HG02870 (cell line): ENCODE results near the gene PADI4.

Experiments used
- ATAC-seq: cut with Tn5 transposase; IDR thresholded peaks from one replicate; pipeline ENCODE4 v1.9.1; 2021; ENCODE audit warnings: mild to moderate bottlenecking, moderate library complexity; ENCODE audit not compliant: unreplicated experiment

Gene PADI4

GRCh38 chr1:17347769-17348592, 40.0 kb downstream of the PADI4 start:
- ATAC-seq: no peak

GRCh38 chr1:17348593-17349234, 40.7 kb downstream of the PADI4 start:
- ATAC-seq: no peak

DNA sequence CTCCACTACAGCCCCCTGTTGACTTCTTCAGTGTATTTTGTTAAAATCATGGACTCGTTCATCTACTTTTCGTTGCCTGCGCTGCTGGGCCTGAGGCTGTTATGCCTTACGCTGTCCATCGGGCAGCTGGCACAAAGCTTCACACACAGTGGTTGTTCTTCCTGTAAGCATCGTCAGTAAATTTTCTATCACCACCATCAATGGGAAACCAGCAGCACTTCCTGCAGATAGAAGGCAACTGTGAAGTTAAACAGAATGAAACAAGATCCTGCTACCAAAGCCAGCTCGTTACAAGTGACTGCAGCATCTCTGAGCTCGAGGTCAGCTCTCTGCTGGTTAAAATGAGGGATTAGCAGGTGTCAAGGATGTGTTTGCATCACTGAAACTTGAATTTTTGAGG, 42.1 kb downstream of the PADI4 start:
- no peak for ATAC-seq

- no peak for ATAC-seq
Observed at GRCh38 chr1:17350928-17351446, 43.0 kb downstream of the PADI4 start.

DNA sequence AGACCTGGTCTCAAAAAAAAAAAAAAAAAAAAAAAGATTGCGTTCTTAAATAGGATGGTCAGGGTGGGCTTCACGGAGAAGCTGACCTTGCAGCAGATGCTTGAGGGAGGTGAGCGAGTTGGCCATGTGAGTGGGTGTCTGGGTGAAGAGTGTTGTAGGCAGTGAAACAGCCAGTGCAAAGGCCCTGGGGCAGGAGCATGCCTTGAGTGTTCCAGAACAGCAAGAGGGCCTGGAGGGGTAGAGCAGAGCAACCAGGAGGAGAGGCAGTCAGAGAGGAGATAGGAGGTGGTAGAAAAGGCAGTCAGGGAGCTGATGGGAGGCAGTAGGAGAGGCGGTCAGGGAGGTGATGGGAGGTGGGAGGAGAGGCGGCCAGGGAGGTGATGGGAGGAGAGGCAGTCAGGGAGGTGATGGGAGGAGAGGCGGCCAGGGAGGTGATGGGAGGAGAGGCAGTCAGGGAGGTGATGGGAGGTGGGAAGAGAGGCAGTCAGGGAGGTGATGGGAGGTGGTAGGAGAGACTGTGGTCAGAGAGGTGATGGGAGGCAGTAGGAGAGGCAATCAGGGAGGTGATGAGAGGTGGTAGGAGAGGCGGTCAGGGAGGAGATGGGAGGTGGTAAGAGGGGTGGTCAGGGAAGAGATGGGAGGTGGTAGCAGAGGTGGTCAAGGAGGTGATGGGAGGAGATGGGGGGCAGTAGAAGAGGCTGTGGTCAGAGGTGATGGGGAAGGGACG, 43.8 kb downstream of the PADI4 start:
- ATAC-seq: no peak

- no peak for ATAC-seq
Observed at GRCh38 chr1:17352419-17352909, 44.5 kb downstream of the PADI4 start.

- no peak for ATAC-seq
Observed at GRCh38 chr1:17355898-17356297, 47.9 kb downstream of the PADI4 start.

DNA sequence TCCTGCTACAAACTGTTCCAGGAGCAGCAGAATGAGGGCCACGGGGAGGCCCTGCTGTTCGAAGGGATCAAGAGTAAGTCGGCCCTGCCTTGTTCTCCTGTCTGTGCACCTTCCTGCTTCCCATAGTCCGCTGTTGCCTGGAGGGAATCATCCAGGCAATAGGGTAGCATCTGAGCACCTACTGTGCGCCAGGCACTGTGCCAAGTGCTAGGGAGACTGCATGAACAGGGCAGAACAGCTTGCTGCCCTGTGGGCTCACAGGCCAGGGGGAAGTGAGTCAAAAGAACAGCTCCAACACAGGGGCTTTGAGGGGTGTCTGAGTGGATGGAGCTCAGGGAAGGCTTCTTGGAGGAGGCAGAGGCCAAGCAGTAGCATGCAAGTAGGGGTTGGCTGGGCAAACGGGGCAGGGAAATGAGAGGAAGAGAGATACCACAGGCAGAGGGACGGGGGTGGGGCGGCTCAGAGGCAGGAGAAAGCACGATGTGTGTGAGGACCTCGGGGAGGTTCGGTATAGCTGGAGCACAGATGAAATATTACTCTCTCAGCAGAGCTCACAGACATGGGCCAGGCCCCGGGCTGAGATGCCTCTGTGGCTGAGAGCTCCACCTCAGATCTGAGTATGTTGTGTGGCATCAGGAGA, 48.5 kb downstream of the PADI4 start:
- no peak for ATAC-seq

- ATAC-seq: no peak
Observed at GRCh38 chr1:17358557-17358956, 50.6 kb downstream of the PADI4 start.

DNA sequence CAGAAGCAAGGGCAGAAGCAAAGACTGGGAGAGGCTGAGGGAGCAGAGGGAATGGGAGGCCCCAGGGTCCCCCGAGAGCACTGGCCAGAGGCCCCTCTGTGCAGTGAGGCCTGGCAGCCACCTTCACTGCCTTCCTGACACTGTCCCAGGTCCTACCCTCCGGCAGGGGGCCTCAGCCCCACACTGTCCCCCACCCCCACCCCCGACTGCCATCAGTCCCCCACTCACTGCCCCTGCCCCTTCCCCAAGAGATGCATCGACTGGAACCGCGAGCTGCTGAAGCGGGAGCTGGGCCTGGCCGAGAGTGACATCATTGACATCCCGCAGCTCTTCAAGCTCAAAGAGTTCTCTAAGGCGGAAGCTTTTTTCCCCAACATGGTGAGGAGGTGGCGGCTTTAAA, 51.0 kb downstream of the PADI4 start:
- ATAC-seq: no peak

DNA sequence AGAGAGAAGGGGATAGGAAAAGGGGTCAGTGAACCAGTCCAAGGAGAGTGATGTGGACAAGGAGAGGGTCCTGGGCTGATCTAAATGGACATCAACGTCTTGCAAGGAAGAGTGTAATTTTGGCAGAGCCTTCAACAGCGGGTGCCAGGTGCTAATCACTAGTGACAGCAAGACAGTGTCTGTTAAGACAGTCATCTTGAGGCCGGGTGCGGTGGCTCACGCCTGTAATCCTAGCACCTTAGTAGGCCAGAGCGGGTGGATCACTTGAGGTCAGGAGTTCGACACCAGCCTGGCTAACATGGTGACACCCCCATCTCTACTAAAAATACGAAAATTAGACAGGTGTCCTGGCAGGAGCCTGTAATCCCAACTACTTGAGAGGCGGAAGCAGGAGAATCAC, 51.8 kb downstream of the PADI4 start:
- ATAC-seq: no peak

DNA sequence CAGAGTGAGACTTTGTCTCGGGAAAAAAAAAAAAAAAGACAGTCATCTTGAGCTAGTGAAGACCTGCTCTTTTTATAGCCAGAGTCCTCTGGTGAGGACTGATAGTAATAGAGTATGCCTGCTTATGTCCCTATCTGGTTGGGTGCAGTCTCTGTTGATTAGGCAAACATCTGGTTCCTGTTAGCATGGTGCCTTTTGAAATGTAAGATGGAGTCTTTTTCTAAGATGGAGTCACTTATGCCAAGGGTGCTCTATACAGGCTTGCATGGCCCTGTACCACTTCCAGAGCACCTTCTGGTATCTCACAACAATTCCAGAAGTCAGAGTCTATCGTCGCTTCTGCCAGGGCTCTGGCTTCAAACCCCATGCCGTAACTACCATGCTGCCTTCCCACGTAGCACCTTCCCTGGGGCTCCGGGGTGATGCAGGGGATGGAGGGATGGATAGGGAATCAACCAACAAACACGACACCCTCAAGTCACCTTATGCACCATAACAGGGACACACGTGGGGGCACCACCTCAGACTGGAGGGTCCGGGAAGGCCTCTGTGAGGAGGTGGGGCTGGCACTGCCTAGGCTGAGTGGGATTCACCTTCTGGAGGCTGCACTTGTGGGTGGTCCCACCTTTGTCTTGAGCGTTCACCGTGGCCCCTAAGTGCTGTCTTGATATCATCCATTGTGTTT, 52.4 kb downstream of the PADI4 start:
- ATAC-seq: no peak

GRCh38 chr1:17361687-17362086, 53.7 kb downstream of the PADI4 start:
- ATAC-seq: no peak

DNA sequence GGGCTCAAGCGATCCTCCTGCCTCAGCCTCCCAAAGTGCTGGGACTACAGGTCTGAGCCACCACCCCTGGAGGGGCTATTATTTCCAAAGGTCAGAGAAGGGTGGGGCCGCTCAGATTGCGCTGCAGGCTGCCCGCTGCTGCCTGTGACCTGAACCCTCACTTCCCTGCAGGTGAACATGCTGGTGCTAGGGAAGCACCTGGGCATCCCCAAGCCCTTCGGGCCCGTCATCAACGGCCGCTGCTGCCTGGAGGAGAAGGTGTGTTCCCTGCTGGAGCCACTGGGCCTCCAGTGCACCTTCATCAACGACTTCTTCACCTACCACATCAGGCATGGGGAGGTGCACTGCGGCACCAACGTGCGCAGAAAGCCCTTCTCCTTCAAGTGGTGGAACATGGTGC, 55.4 kb downstream of the PADI4 start:
- ATAC-seq: no peak

DNA sequence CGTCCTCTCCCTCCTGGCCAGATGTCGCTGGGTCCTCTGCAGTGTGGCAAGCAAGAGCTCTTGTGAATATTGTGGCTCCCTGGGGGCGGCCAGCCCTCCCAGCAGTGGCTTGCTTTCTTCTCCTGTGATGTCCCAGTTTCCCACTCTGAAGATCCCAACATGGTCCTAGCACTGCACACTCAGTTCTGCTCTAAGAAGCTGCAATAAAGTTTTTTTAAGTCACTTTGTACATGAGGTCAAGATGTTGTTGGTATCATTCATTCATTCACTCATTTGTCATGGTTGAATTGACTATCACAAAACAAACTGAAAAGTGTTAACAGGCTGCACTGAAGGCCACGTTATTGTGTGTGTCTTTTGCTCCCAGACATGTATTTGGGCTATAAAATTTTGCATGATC, 55.8 kb downstream of the PADI4 start:
- no peak for ATAC-seq

DNA sequence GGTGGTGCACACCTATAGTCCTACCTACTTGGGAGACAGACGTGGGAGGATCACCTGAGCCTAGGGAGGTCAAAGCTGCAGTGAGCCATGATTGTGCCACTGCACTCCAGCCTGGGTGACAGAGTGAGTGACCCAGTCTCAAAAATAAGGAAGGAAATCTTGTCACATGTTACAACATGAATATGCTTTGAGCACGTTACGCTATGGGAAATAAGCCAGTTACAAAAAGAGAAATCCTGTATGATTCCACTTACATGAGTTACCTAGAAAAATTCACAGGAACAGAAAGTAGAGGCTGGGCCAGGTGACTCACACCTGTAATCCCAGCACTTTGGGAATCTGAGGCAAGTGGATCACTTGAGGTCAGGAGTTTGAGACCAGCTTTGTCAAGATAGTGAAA, 57.3 kb downstream of the PADI4 start:
- ATAC-seq: no peak

DNA sequence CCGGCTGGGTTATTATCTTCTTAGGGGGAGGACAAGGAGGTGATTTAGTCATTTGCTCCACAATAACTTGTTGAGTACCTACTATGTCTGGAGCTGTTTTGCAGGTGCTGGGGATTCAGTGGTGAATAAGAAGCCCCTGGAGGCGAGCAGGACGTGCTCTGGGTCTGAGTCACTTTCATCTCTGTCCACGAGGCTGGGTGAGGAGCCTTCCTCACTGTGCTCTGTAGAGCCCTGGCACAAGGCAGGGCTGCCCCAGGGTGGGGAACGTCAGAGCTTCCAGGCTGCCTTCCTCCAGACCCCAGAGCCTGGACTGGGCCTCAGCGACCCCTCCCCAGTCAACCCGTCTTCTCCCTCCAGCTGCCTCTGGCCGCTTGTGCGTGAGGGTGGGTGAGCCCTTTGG, 61.5 kb downstream of the PADI4 start:
- ATAC-seq: no peak

- ATAC-seq: no peak
Observed at GRCh38 chr1:17370618-17371017, 62.6 kb downstream of the PADI4 start.

GRCh38 chr1:17371896-17372295, 63.9 kb downstream of the PADI4 start, which contains the start of gene PADI6:
Gene PADI6, plus strand, starts transcription at chr1:17372196. Its CDS starts 50 bp downstream, at chr1:17372246.
- ATAC-seq: no peak

DNA sequence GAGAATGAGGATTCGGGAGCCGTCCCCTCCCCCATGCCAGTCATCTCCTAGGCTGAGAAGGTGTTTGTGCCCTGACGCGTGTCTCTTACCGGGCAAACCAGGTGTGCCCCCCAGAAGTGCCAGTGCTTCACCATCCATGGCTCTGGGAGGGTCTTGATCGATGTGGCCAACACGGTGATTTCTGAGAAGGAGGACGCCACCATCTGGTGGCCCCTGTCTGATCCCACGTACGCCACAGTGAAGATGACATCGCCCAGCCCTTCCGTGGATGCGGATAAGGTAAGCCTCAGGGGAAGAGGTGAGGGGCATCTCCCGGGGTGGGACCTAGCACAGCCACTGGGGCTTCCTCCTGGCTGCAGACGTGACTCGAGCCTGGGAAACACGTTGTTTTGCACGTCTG, 65.0 kb downstream of the PADI4 start:
- no peak for ATAC-seq
